HEK293T (cell line): ENCODE results near the gene GCA.

ENCODE experiments used
- CTCF ChIA-PET: fragments of 350-600 bp; formaldehyde crosslinking; extraction: SDS; loops from one replicate; lab custom pipeline; 2021; ENCODE audit warnings: antibody characterized with exemption, inconsistent platforms; lab: Yijun Ruan, JAX
- POLR2A ChIA-PET: fragments of 350-600 bp; formaldehyde crosslinking; extraction: SDS; loops from one replicate; lab custom pipeline; 2020; ENCODE audit warnings: antibody characterized with exemption, inconsistent platforms; lab: Yijun Ruan, JAX
- DNase-seq: peaks from one replicate; pipeline ENCODE4 v3.0.0; 2012; ENCODE audit warnings: mixed read lengths; ENCODE audit errors: extremely low spot score
- ARNT ChIP-seq: fragments of 450-650 bp; IDR thresholded peaks from 2 replicates; pipeline ENCODE4 v1.6.1; 2017; ENCODE audit warnings: mild to moderate bottlenecking
- BHLHE40 ChIP-seq: fragments of 450-650 bp; IDR thresholded peaks from 2 replicates; pipeline ENCODE4 v1.6.1; 2016; ENCODE audit warnings: mild to moderate bottlenecking, moderate library complexity, borderline replicate concordance
- CTBP1 ChIP-seq: fragments of 450-650 bp; IDR thresholded peaks from 2 replicates; pipeline ENCODE4 v1.6.1; 2016; ENCODE audit warnings: borderline replicate concordance
- ELF4 ChIP-seq: fragments of 450-650 bp; IDR thresholded peaks from 2 replicates; pipeline ENCODE4 v1.6.1; 2017; ENCODE audit warnings: antibody characterized with exemption
- FOXA1 ChIP-seq: fragments of 450-650 bp; IDR thresholded peaks from 2 replicates; pipeline ENCODE4 v1.6.1; 2016; ENCODE audit warnings: mild to moderate bottlenecking
- FOXK2 ChIP-seq: fragments of 450-650 bp; IDR thresholded peaks from 2 replicates; pipeline ENCODE4 v1.6.1; 2016; ENCODE audit warnings: mild to moderate bottlenecking
- FOXM1 ChIP-seq: fragments of 450-650 bp; IDR thresholded peaks from 2 replicates; pipeline ENCODE4 v1.6.1; 2017; ENCODE audit warnings: mild to moderate bottlenecking, borderline replicate concordance
- HDGF ChIP-seq: fragments of 450-650 bp; IDR thresholded peaks from 2 replicates; pipeline ENCODE4 v1.6.1; 2017; ENCODE audit warnings: antibody characterized with exemption, borderline replicate concordance
- L3MBTL2 ChIP-seq: fragments of 450-650 bp; conservative IDR thresholded peaks from 2 replicates; pipeline ENCODE4 v1.6.1; 2016; ENCODE audit warnings: mild to moderate bottlenecking
- LEF1 ChIP-seq: fragments of 450-650 bp; IDR thresholded peaks from 2 replicates; pipeline ENCODE4 v1.6.1; 2017; ENCODE audit warnings: mild to moderate bottlenecking, borderline replicate concordance
- NFRKB ChIP-seq: fragments of 450-650 bp; IDR thresholded peaks from 2 replicates; pipeline ENCODE4 v1.6.1; 2016; ENCODE audit warnings: mild to moderate bottlenecking, moderate library complexity
- SP1 ChIP-seq: fragments of 450-650 bp; IDR thresholded peaks from 2 replicates; pipeline ENCODE4 v1.6.1; 2017
- SUZ12 ChIP-seq: fragments of 450-650 bp; IDR thresholded peaks from 2 replicates; pipeline ENCODE4 v1.6.1; 2016; ENCODE audit warnings: mild to moderate bottlenecking
- TARDBP ChIP-seq: fragments of 450-650 bp; IDR thresholded peaks from 2 replicates; pipeline ENCODE4 v1.6.1; 2016
- ZNF384 ChIP-seq: fragments of 450-650 bp; IDR thresholded peaks from 2 replicates; pipeline ENCODE4 v1.6.1; 2016
- TF ChIP-seq, protein P1 (sequence below): fragments of 450-650 bp; IDR thresholded peaks from 2 replicates; pipeline ENCODE4 v1.6.1; 2016

GCA gene

DNA sequence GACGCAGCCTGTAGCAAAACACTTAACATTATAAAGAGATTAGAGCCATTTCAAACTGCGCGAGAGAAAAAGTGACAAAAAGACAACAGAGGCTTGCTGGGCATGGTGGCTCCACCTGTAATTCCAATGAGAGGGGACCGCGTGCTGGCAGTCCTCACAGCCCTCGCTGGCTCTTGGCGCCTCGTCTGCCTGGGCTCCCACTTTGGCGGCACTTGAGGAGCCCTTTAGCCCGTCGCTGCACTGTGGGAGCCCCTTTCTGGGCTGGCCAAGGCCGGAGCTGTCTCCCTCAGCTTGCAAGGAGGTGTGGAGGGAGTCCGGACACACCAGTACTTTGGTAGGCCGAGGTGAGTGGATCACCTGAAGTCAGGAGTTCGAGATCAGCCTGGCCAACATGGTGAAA is 16.1 kb upstream of the GCA start:
- TF ChIP-seq FOXK2 (no peak), LEF1 (no peak), TARDBP (no peak), SP1 (no peak), NFRKB (no peak), FOXA1 (no peak), CTBP1 (no peak), HDGF (no peak), ARNT (no peak), L3MBTL2 (no peak)
- TF ChIP-seq, protein P1, sequence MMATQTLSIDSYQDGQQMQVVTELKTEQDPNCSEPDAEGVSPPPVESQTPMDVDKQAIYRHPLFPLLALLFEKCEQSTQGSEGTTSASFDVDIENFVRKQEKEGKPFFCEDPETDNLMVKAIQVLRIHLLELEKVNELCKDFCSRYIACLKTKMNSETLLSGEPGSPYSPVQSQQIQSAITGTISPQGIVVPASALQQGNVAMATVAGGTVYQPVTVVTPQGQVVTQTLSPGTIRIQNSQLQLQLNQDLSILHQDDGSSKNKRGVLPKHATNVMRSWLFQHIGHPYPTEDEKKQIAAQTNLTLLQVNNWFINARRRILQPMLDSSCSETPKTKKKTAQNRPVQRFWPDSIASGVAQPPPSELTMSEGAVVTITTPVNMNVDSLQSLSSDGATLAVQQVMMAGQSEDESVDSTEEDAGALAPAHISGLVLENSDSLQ = no peak
- ChIA-PET POLR2A (no interaction called here), CTCF (no interaction called here)
- no peak for DNase-seq

DNA sequence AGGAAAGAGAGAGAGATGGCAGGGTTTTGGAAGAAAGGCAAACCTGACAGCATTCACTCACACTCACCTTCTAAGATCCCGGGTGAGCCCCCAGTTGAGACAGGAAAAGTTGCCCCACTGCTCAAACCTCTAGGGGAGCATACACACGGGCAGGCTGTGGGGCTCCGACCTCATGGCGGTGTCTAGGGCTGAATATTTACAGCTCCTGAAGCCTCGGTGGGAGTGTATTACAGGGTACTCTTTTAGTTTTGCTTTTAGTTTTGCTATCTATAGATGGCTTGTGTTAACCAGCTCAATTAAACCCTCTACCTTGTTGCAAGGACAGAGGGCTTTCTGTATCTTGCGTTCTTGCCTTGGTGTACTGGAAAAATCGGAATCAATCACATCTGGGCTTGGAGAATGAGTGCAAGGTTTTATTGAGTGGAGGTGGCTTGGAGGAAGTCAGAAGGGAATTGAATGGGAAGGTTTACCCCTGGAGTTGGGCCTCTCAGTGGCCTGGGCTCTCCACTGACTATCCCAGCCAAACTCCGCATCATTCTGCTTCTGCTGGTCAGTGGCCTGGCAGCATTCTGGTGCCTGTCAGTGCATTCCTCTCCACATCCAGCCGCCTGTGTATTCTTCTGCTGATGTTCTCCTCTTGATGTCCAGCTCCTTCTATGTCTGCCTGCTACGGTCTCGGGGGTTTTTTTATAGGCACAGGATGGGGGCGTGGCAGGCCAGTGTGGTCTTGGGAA is 15.3 kb upstream of the GCA start:
- DNase-seq = no peak
- ChIA-PET POLR2A (no interaction called here), CTCF (no interaction called here)
- TF ChIP-seq LEF1 (no peak), FOXM1 (no peak), BHLHE40 (no peak), L3MBTL2 (no peak), CTBP1 (no peak), SP1 (no peak), SUZ12 (no peak)
- TF ChIP-seq, protein P1 = no peak

DNA sequence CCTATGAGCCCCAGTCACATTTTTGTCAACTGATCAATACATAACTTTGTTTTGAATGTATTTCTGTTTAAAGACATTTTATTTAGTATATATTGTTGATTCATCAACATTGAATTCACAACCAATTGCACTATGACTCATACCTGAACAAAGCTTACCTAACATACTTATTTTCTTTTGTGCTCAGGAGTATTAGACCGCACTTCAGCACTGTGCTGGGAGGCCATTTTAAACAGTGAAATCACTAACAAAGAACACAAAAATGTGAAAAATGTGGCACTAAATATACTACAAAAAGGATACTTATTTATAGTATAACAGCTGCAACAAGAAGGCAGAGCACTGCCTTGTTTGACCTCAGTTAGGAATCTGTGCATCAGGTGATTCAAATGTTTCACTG is 13.1 kb upstream of the GCA start:
- no peak for DNase-seq
- POLR2A ChIA-PET = no interaction called here
- TF ChIP-seq FOXM1 (no peak), SUZ12 (no peak), HDGF (no peak), ELF4 (no peak), LEF1 (no peak), ARNT (no peak), BHLHE40 (no peak), NFRKB (no peak)
- TF ChIP-seq, protein P1 = no peak
- CTCF ChIA-PET = no interaction called here

DNA sequence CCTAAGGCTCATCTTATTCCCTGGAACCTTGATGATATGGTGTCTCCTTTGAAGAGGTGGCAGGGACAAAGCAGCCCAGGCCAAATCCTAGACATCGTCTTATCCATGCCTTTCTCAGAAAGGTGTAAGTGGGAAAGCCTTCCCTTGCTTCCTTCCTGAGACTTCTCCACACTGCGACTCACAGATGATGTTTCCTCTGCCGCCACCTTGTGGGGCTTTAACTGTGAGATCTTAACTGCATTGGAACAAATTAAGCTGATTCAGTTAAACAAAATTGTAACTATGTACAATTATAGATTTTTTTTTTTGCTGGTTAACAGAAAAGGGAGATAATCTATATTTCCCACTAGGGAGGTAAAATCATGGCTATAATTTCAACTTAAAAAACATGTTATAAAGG is 10.0 kb upstream of the GCA start:
- ChIA-PET CTCF (interaction anchor here (0.6 kb wide), 1 partner anchor 66 kb away, joined by 4 read pairs; no protein-coding TSS in a partner anchor), POLR2A (no interaction called here)
- no peak for DNase-seq
- no peak for TF ChIP-seq CTBP1
- no peak for TF ChIP-seq L3MBTL2
- TF ChIP-seq ZNF384 = no peak
- no peak for TF ChIP-seq SP1
- no peak for TF ChIP-seq FOXK2
- no peak for TF ChIP-seq HDGF

DNA sequence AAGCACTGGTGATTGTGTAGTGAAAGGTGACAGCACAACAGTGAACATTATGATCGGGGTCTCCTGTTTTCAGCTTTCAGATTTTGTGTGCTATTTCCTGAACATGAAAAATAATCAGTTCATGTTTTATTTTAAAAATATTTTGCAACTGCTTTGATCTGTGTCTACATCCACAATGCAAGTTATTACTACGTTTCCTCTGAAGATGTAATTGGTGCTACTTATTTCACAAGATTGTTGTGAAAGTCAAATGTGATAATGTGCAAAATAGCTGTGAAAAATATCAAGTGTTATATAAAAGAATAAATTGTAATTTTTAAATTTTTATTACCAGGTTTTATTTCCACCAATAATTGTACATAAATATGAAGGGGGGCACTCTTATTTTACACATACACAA is 6.1 kb upstream of the GCA start:
- ChIA-PET CTCF (no interaction called here), POLR2A (no interaction called here)
- TF ChIP-seq, protein P1 = no peak
- no peak for TF ChIP-seq SUZ12
- TF ChIP-seq ELF4 = no peak
- no peak for TF ChIP-seq SP1
- TF ChIP-seq L3MBTL2 = no peak
- TF ChIP-seq HDGF = no peak
- no peak for TF ChIP-seq FOXM1
- no peak for TF ChIP-seq FOXA1
- no peak for TF ChIP-seq TARDBP
- TF ChIP-seq ARNT = no peak
- no peak for DNase-seq

DNA sequence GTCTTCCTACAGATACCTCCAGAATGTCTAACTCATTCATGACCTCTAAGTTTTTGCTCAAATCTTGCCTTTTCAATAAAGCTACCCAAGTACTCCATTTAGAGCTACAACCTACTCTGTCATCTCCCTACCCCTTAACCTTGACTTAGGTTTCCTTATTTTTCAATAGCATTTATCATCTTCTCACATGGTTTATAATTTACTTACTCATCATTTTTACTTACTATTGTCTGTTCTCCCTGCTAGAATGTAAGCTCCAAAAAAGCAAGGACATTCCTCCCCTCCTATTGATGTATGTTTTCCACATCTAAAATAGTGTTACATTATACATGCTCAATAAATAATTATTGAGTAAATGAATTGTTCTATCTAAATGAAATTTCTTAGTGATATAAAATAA is 3.1 kb upstream of the GCA start:
- ChIA-PET CTCF (no interaction called here), POLR2A (no interaction called here)
- no peak for DNase-seq
- TF ChIP-seq L3MBTL2 = no peak
- TF ChIP-seq BHLHE40 = no peak
- TF ChIP-seq FOXA1 = no peak
- no peak for TF ChIP-seq FOXM1
- TF ChIP-seq SUZ12 = no peak
- no peak for TF ChIP-seq FOXK2
- TF ChIP-seq, protein P1 = no peak
- no peak for TF ChIP-seq LEF1
- TF ChIP-seq ZNF384 = no peak
- no peak for TF ChIP-seq ELF4
- no peak for TF ChIP-seq ARNT
- no peak for TF ChIP-seq HDGF
- no peak for TF ChIP-seq CTBP1
